Esophagus (tissue), 2 donors: ENCODE data around the gene BCR. TPM values are rescaled to one million over a fixed set of nuclear protein-coding genes. Genes with fewer than 3 reads are reported as not detected.
"Not testable (repeated sequence)": the region's sequence is repeated elsewhere in the genome, so short reads cannot be mapped to it uniquely, and the experiment has no call there.

Experiments
- H3K27ac ChIP-seq, 2 donors: one replicate each; pipeline ENCODE4 v1.5.1; 2013; ENCODE audit warnings: low read depth in 2 of 2, mild to moderate bottlenecking in 2 of 2, inconsistent platforms in 1 of 2, low read length in 1 of 2, moderate library complexity in 1 of 2
- H3K27me3 ChIP-seq, 2 donors: one replicate each; pipeline ENCODE4 v1.6.1; 2013; ENCODE audit warnings: low read length in 2 of 2, control low read depth in 1 of 2, mild to moderate bottlenecking in 1 of 2; ENCODE audit not compliant: insufficient read depth in 2 of 2, control insufficient read depth in 1 of 2
- H3K36me3 ChIP-seq, 2 donors: one replicate each; pipeline ENCODE4 v1.6.1; 2013; ENCODE audit warnings: low read length in 1 of 2; ENCODE audit not compliant: control insufficient read depth in 2 of 2, insufficient read depth in 2 of 2
- H3K4me1 ChIP-seq, 2 donors: one replicate each; pipeline ENCODE4 v1.6.1; 2013; ENCODE audit warnings: low read length in 1 of 2; ENCODE audit not compliant: control insufficient read depth in 2 of 2, insufficient read depth in 2 of 2
- H3K4me3 ChIP-seq, 2 donors: one replicate each; pipeline ENCODE4 v1.5.1; 2013; ENCODE audit warnings: low read length in 2 of 2, mild to moderate bottlenecking in 2 of 2, low read depth in 1 of 2, moderate library complexity in 1 of 2
- H3K9me3 ChIP-seq, 2 donors: one replicate each; pipeline ENCODE4 v1.6.1; 2013; ENCODE audit warnings: mild to moderate bottlenecking in 2 of 2, low read depth in 1 of 2, low read length in 1 of 2, moderate library complexity in 1 of 2; ENCODE audit not compliant: control insufficient read depth in 2 of 2, insufficient read depth in 1 of 2
- WGBS, 2 donors: extraction: QIAGEN DNeasy Blood & Tissue Kit; methylation state at CpG; one replicate each; pipeline ENCODE4 v1.1.7; 2013; 5-methylcytosine and 5-hydroxymethylcytosine counted together
- polyA plus RNA-seq, 2 donors: library from polyadenylated mRNA; stranded (reverse); fragments of 200-250 nt; gene quantifications; one replicate each; pipeline ENCODE4 v1.2.3, GENCODE V29; 2013
- donor health status: healthy with polysubstance abuse.
- donor health status: Bipolar disorder and iron deficiency.

BCR gene
- polyA plus RNA-seq, 2 donors, result 27.8 to 30.2 TPM

- 67 to 70% methylated on average over 5 of the region's 5 CpGs for WGBS, 2 donors
- H3K9me3 ChIP-seq, result no peaks in the 10 kb centered on the region
- no peaks in the 10 kb centered on the region for H3K36me3 ChIP-seq
- no peak overlapping the region for H3K4me3 ChIP-seq
- H3K27ac ChIP-seq, result no peak overlapping the region
- H3K27me3 ChIP-seq, result no peaks in the 10 kb centered on the region
- H3K4me1 ChIP-seq, result no peaks in the 10 kb centered on the region
Observed at GRCh38 chr22:23359583-23360123, 179.3 kb downstream of the BCR start.

- Histone ChIP-seq H3K9me3 (no peaks in the 10 kb centered on the region), H3K4me3 (no peak overlapping the region), H3K27ac (no peak overlapping the region), H3K27me3 (peaks cover 0 to 2% of the 10 kb centered on the region in 2 donors), H3K36me3 (no peaks in the 10 kb centered on the region), H3K4me1 (no peaks in the 10 kb centered on the region)
Observed at GRCh38 chr22:23361676-23362075, 181.4 kb downstream of the BCR start.

GRCh38 chr22:23363683-23364082 is 183.4 kb downstream of the BCR start:
- Histone ChIP-seq H3K27ac (no peak overlapping the region), H3K9me3 (no peaks in the 10 kb centered on the region), H3K36me3 (no peaks in the 10 kb centered on the region), H3K4me1 (no peaks in the 10 kb centered on the region), H3K4me3 (no peak overlapping the region), H3K27me3 (peaks cover 0 to 2% of the 10 kb centered on the region in 2 donors)
- 55 to 67% methylated on average over 3 of the region's 3 CpGs for WGBS, 2 donors

DNA sequence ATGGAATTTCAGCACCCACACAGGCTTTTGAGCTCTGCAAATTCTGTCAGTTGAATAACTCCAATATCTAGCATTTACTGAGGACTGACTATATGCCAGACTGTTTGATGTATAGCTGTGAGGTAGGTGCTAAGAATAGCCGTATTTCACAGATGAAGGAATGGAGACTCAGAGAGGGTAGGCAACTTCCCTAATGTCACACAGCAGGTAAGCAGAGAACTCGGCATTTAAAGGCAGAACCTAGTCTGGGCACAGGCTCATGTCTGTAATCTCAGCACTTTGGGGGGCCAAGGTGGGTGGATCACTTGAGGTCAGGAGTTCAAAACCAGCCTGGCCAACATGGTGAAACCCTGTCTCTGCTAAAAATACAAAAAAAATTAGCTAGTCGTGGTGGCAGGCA is 184.1 kb downstream of the BCR start:
- Histone ChIP-seq H3K27me3 (peaks cover 0 to 2% of the 10 kb centered on the region in 2 donors), H3K27ac (no peak overlapping the region), H3K4me1 (no peaks in the 10 kb centered on the region), H3K36me3 (no peaks in the 10 kb centered on the region), H3K9me3 (no peaks in the 10 kb centered on the region), H3K4me3 (no peak overlapping the region)
- WGBS, 2 donors, result 57 to 62% methylated on average over 3 of the region's 3 CpGs

DNA sequence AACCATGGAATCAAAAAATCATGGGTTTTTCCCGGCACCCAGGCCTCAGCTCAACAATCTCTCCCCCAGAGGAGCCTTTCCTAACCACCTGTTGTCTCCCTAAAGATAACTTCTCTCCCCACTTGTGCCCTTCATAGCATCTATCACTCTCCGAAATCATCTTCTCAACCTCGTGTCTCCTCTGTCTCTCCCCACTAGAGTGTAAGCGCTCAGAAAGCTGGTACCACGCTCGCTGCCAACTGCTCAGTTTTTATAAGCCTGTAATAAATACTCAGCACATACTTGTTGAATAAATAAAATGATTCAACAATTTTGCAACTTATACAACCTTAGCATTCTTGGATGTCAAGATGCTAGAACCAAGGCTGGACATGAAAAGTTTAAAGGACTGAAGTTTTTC is 185.2 kb downstream of the BCR start:
- H3K27ac ChIP-seq, result no peak overlapping the region
- H3K4me3 ChIP-seq, result no peak overlapping the region
- peaks cover 0 to 2% of the 10 kb centered on the region in 2 donors for H3K27me3 ChIP-seq
- no peaks in the 10 kb centered on the region for H3K9me3 ChIP-seq
- 81 to 87% methylated on average over 6 of the region's 6 CpGs for WGBS, 2 donors
- no peaks in the 10 kb centered on the region for H3K36me3 ChIP-seq
- H3K4me1 ChIP-seq, result no peaks in the 10 kb centered on the region

DNA sequence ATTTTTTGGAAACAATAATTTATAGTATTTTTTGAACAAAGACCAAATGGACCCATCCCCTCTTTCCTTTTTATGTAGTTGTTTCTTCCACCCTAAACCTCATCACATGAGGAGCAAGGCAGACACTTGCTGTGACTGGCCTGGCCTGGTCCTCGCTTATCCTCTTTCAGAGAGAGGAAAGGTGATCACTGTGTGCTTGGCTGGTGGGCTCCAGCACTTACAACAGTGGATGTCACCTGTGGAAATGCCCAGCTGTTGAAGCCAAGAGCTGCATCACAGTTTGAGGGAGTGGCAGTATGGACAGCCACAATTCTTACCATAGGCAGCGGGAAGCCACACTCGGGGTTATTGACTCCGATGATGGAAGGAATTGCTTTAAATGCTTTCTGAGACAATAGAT is 185.7 kb downstream of the BCR start:
- Histone ChIP-seq H3K4me1 (no peaks in the 10 kb centered on the region), H3K27ac (no peak overlapping the region), H3K4me3 (no peak overlapping the region), H3K9me3 (no peaks in the 10 kb centered on the region), H3K36me3 (no peaks in the 10 kb centered on the region), H3K27me3 (peaks cover 0 to 2% of the 10 kb centered on the region in 2 donors)
- WGBS, 2 donors, result 65 to 81% methylated on average over 4 of the region's 4 CpGs

DNA sequence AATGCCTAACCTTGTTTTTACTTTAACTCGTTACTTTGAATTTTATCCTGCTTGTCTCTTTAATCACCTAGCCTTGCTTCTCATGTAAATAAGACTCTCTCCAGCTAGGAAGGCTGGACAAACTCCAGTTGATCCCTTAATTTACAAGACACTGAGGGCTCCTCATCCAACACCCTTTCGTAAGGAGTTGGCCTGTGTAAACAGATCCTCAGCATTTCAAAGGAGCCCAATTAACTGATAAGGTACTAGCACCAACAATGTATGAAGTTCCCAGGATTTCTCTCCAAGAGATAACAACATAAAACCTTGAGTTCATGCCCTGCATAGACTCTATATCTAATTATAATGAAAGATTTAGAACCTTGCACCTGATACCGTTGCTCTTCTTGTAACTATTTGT is 186.9 kb downstream of the BCR start:
- H3K4me1 ChIP-seq, H3K27me3 ChIP-seq, H3K9me3 ChIP-seq, H3K4me3 ChIP-seq, H3K36me3 ChIP-seq, H3K27ac ChIP-seq: not testable (repeated sequence)
- whole genome bisulfite sequencing, 2 donors, result 27 to 30% methylated on average over 3 of the region's 3 CpGs

Other genes with a start within 250 kb of the BCR start
- 1 to 10 TPM in 1 of 2 donors, under 1 TPM in 1; 0.83 to 1.6 TPM for gene GNAZ, start 110.0 kb upstream of the BCR start, polyA plus RNA-seq
- gene RSPH14, start 38.5 kb upstream of the BCR start, polyA plus RNA-seq, result under 1 TPM; 0.24 to 0.29 TPM
- 1 to 10 TPM; 1.6 to 1.7 TPM for gene RAB36, start 35.0 kb upstream of the BCR start, polyA plus RNA-seq